SIG-M5 (cell line): Measurements from ENCODE around the gene CFAP161.
"Not testable (repeated sequence)": the region's sequence is repeated elsewhere in the genome, so short reads cannot be mapped to it uniquely, and the experiment has no call there.

Experiments
- DNase-seq: peaks from one replicate; lab custom pipeline; 2025; lab: John Stamatoyannopoulos, UW

CFAP161 gene

GRCh38 chr15:81107889-81108288, 26.2 kb upstream of the CFAP161 start:
- DNase-seq, result no peak

GRCh38 chr15:81108427-81108826, 25.6 kb upstream of the CFAP161 start:
- no peak for DNase-seq

- no peak for DNase-seq
Measured at GRCh38 chr15:81111018-81111417, 23.1 kb upstream of the CFAP161 start.

GRCh38 chr15:81111510-81112470, 22.3 kb upstream of the CFAP161 start:
- DNase-seq, result no peak

GRCh38 chr15:81113204-81113657, 20.8 kb upstream of the CFAP161 start:
- no peak for DNase-seq

DNA sequence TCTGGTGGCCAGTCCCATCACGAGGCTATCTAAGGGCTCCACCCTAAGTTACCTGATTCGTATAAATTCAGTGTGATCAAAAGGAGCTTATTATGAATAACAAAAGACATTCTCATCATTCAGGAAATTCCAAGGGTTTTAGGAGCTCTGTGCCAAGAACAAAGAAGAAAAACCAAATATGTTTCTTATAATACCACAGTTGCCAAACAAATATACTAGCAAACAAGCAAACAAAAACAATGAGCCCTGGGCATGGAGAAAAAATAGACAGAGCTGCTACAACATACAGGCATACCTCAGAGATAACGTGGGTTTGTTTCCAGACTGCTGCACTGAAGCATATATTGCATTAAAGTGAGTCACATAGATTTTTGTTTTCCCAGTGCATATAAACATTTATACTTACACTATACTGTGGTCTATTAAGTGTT, 20.2 kb upstream of the CFAP161 start:
- no peak for DNase-seq

DNA sequence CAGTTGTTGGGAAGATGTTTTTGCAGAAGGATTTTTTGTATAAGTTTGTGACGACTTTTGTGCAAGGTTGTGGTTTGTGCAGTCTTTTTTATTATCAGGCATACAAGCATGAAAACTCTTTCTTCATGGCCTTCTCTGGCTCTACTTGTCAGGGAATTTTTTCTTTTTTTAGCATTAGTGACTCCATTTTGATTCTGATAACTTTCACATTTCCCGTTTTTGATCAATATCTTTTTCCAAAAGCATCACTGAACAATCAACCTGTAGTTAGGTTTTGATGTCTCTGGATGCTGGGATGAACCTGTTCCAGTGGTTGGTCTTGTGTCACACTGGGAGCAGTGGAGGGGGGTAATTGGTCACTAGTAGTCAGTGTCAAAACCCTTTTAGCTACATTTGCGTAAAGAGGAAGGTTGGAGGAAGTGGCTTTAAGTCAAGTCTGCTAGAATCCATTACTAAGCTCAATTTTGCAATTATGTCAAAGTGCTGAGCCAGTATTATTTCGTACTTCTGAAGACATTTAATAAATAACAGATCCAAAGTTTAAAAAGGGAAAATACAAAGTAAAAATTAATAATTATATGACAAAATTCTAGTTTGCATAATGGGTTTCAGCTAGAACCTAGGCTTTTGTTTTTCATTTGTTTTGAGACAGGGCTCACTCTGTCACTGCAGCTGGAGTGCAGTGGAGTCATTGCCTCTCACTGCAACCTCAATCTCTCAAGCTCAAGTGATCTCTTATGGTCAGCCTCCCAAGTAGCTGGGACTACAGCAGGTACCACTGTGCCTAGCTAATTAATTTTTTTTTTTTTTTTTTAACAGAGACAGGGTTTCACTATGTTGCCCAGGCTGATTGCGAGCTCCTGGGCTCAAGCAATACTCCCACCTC, 18.8 kb upstream of the CFAP161 start:
- no peak for DNase-seq

- DNase-seq, result no peak
Measured at GRCh38 chr15:81117136-81117535, 16.9 kb upstream of the CFAP161 start.

DNA sequence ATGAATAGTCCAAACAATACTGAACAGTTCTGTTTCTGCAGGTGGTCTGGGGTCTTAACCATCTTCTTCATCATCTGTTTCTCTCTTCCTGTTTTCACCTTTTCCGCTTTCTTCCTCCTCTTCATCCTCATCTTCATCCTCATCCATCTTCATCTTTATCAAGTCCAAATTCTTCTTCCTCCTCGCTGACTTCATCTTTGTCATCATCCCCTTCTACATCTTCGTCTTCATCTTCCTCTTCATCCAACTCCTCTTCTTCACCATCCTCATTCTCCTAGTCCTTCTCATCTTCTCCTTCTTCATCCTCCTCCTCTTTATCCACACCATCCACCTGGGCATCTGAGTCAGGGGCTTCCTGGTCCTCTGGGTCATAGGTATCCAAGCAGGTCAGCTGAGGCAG, 16.5 kb upstream of the CFAP161 start:
- DNase-seq, result no peak

DNA sequence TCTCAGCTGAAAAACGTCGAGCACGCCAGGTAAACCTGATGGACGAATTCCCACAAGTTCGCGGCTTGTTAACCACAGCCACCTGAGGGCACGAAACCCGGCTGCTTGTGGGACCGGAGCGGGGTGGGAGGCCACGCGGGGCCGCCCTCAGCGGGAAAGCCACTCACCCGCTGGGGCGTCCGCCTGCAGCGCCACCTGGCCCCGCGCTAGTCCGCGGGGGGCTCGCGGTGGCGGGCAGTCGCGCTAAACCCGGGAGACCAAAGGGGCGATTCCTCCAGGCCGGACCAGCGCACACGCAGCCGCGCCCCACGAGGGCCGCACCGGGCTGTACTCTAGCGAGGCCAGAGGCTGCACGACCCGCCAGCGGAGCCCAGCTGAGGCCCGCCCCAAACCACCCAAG, 15.7 kb upstream of the CFAP161 start:
- no peak for DNase-seq

DNA sequence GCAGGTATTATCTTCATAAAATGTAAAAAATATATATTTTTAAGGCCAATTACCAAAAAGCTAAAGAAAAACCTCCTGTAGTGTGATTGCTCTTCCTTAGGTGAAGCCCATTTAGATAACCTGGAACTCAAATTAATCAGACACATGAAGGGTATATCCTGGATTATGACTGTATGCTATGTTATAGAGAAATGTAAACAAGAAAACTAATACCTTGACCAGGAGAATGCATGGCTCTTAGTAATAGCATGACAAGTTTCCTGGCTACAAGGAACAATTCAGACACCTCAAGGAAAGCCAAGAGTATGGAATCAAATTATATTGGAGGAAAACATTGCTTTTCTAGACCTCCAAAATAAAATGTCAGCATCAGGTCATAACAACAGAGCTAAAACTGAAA, 14.0 kb upstream of the CFAP161 start:
- DNase-seq, result no peak

DNA sequence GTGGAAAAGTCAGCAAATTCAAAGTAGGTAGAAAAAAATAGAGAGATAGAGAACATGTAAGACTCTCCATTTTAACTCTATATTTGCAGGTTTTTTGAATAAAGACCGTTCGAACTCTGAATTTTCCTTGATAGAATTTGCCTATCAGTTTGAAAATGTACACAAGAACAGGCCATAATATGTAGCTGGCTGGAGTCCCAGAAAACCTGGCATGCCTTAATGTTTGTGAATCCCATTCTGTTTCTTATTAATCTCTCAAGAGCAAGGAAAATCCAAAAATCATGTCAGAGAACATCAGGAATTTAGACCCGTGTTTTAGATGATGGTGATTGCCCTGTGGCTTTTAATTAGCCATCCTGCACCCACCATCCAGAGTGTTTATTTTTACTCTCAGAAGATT, 7.2 kb upstream of the CFAP161 start:
- no peak for DNase-seq

DNA sequence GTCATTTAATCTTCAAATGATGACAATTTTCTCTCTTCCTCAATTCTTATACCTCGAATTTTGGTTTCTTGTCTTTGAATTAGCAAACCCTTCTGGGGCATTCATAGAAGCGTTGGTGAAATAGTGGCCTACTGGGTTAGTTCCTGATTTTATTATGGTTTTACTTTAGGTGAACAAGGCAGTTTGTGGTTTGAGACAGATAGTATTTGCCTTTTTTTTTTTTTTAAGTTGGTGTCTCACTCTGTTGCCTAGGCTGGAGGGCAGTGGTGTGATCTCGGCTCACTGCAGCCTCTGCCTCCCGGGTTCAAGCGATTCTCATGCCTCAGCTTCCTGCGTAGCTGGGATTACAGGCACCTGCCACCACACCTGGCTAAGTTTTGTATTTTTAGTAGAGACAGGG, 7.4 kb downstream of the CFAP161 start:
- DNase-seq, result not testable (repeated sequence)

- DNase-seq, result no peak
Measured at GRCh38 chr15:81146006-81146405, 11.9 kb downstream of the CFAP161 start.

- no peak for DNase-seq
Measured at GRCh38 chr15:81146466-81146865, 12.4 kb downstream of the CFAP161 start.

DNA sequence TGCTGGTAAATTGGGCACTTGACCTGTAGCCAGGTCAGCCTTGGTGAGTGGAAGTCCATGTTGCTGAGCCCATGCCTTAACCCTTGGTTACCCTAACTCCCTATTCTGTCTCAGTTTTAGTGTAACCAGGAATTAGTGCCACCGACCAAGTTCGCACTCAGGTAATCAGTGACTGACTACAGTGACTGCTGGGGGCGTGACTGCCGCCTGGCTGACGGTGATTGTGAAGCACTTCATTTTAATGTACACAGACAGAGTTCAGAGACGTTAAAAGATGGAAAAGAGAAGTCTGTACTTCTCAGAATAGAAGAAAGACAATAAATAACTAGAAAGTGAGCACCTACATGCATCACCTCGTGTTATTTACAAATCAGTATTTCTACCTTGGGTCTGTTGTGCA, 17.3 kb downstream of the CFAP161 start:
- no peak for DNase-seq

DNA sequence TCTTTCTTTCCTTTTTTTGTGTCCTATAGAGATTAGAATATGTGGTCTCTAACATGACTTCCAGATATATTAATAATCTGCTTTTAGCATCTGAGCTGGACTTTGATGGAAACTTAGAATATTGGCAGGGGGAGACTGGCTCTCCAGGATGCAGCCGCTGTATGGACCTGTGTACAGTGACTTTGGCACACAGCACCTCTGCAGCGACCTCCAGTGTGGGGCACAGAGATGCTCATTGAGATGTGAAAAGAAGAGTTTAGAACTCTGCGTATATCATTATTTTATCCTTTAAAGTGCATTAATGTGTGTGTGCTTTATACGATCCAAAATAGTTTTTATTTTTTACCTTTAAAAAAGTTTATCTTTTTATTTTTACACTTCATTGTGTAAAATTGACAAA, 18.3 kb downstream of the CFAP161 start:
- no peak for DNase-seq

DNA sequence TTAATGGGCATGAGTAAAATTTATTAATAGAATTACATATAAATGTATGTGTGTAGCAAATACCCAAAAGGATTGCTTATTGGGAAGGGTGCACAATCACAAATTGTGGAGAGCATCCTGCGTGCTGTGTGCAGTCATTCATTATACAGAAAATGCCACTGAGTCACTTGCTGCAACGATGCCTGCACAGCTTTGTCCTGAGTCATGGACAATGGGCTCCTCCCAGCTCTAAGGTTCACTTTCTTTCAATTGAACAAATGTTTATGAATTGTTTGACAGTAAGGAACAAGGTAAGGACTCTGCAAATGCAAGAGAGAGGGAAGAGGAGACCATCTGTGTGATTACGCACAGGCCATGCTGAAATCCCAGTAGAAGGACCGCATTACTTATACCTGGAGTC, 18.7 kb downstream of the CFAP161 start:
- no peak for DNase-seq

GRCh38 chr15:81155375-81156218, 21.5 kb downstream of the CFAP161 start:
- DNase-seq, result no peak

GRCh38 chr15:81156324-81156723, 22.3 kb downstream of the CFAP161 start:
- no peak for DNase-seq

GRCh38 chr15:81157195-81157938, 23.3 kb downstream of the CFAP161 start:
- no peak for DNase-seq
